ENCODE data around the gene SORCS2.

DNA sequence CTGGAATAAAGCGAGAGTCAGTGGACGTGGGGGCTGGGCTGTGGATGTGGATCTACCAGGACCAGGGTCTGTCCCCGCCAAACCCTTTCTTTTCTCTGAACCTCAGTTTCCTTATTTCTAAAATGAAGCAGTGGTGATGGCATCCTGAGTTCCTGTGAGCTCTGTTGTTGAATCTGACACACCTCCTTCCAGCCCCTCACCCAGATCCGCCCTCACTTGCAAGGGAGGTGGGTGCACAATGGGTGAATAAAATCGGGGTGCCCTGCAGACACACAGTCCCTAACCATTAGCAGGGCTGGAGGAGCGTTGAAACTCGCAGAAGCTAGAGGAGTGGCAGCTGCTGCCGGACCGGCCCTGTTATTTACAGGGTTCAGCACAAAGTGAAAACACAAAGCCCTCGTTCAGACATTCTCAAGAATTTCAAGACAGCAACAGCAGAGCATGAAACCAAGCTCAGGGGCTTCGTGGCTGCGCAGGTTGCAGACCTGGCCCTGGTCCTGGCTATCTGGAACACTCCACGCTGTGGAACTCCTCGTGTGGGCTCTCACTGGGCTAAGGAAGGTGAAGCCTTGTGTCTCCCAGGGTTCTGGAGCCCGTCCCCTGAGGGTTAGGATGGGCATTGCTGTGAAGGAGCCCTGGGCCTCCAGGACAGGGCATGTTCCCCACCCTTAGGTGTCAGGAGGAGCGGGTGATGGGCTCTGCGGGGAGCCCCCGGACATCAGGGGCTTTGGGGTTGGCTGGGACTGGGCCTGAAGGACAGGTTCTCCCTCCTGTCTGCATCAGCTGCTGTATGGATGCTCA, 199.5 kb downstream of the SORCS2 start:
- TF ChIP-seq CTCF (IDR thresholded peaks at IDR 0.05) (no peak), POLR2AphosphoS5 (IDR thresholded peaks at IDR 0.05) (no peak), POLR2A (IDR thresholded peaks at IDR 0.05) (no peak)
